Astrocyte of the cerebellum (primary cell): ENCODE results near the gene STARD8.

ENCODE experiments used
- DNase-seq: peaks from one replicate; pipeline ENCODE4 v3.0.0-alpha.2; 2011; ENCODE audit warnings: low read depth
- H3K4me3 ChIP-seq: 2 replicates; pipeline ENCODE4 v1.5.1; 2011; ENCODE audit warnings: mild to moderate bottlenecking, low read depth, low read length, moderate library complexity
- CTCF ChIP-seq: IDR thresholded peaks from 2 replicates; pipeline ENCODE4 v1.5.1; 2012; ENCODE audit warnings: low read length, low read depth, moderate library complexity, mild to moderate bottlenecking; ENCODE audit errors: missing control alignments
- in situ Hi-C: cut with HindIII; loops from 2 replicates; pipeline ENCODE4 v1.10.0; 2017; ENCODE audit warnings: low sequenced_read_pairs

Gene STARD8

GRCh38 chrX:68669094-68669860 is 21.8 kb downstream of the STARD8 start:
- H3K4me3 ChIP-seq = no peak overlapping the region
- no peak for TF ChIP-seq CTCF
- in situ Hi-C loops = no loop called here
- peak; percentile 22 for DNase-seq

DNA sequence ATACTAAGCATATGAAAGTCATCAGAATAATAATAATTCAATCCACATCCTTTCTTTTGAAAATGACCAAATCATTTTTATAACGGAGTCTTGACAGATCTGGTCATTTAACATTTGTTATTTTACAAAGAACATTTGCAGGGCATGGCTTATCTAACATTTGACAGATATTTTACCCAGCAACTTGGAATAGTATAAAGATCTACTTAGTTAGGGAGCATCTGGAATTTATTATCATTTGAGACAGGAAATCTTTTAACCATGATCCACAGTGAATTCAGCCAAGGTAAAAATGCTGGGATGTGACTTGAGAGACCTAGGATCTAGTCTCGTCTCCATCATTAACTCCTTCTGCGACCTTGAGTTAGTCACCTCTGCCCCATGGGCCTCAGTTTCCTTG is 22.4 kb downstream of the STARD8 start:
- in situ Hi-C loops = no loop called here
- no peak for DNase-seq
- TF ChIP-seq CTCF = no peak
- H3K4me3 ChIP-seq = no peak overlapping the region

- no peak for TF ChIP-seq CTCF
- in situ Hi-C loops = no loop called here
- DNase-seq = no peak
- H3K4me3 ChIP-seq = no peak overlapping the region
Observed at GRCh38 chrX:68671221-68671620, 23.8 kb downstream of the STARD8 start.

- DNase-seq = no peak
- H3K4me3 ChIP-seq = no peak overlapping the region
- no peak for TF ChIP-seq CTCF
- in situ Hi-C loops = no loop called here
Observed at GRCh38 chrX:68672581-68673318, 25.3 kb downstream of the STARD8 start.

GRCh38 chrX:68675571-68675970 is 28.1 kb downstream of the STARD8 start:
- H3K4me3 ChIP-seq = no peak overlapping the region
- DNase-seq = no peak
- in situ Hi-C loops = no loop called here
- no peak for TF ChIP-seq CTCF

GRCh38 chrX:68676335-68676734 is 28.9 kb downstream of the STARD8 start:
- in situ Hi-C loops = no loop called here
- DNase-seq = no peak
- no peak for TF ChIP-seq CTCF
- no peak overlapping the region for H3K4me3 ChIP-seq
